ENCODE measurements around the gene ZFAND5. TPM values are rescaled to one million over a fixed set of nuclear protein-coding genes. Genes with fewer than 3 reads are reported as not detected.

The ZFAND5 gene
- total and polyA plus RNA-seq, 2 of the 13 experiments (the other 11 are each of a cell fraction or from before 2014, with no cell fraction given) = 53.4 to 60.2 TPM

- TF ChIP-seq NFKB2 (CRISPR knock-in tag; IDR thresholded peaks at IDR 0.05; ENCODE audit: borderline replicate concordance) (no peak), SP5 (CRISPR knock-in tag; IDR thresholded peaks at IDR 0.05; ENCODE audit: borderline replicate concordance, low read depth) (no peak), ELF4 (CRISPR knock-in tag; IDR thresholded peaks at IDR 0.05; ENCODE audit: borderline replicate concordance) (no peak), ZNF790 (CRISPR knock-in tag; IDR thresholded peaks at IDR 0.05; ENCODE audit: borderline replicate concordance) (no peak), CCDC6 (CRISPR knock-in tag; IDR thresholded peaks at IDR 0.05) (no peak), CBX1 (IDR thresholded peaks at IDR 0.05; ENCODE audit: low read depth) (no peak), BCL3 (CRISPR knock-in tag; IDR thresholded peaks at IDR 0.05) (no peak), ZNF446 (CRISPR knock-in tag; IDR thresholded peaks at IDR 0.05) (no peak), SOX6 (IDR thresholded peaks at IDR 0.05) (no peak), SOX6 (CRISPR knock-in tag; IDR thresholded peaks at IDR 0.05) (peak; percentile 45; the same call in 1 of the 2 replicates), SOX5 (CRISPR knock-in tag; IDR thresholded peaks at IDR 0.05; ENCODE audit: borderline replicate concordance) (peak; percentile 53; the same call in 1 of the 2 replicates), ZNF12 (CRISPR knock-in tag; IDR thresholded peaks at IDR 0.05) (no peak), SNRNP70 (IDR thresholded peaks at IDR 0.05; ENCODE audit: low read depth, low read length) (no peak), SOX13 (IDR thresholded peaks at IDR 0.05) (no peak), SOX13 (CRISPR knock-in tag; conservative IDR thresholded peaks at IDR 0.05 in 1 of 2, IDR thresholded peaks at IDR 0.05 in 1 of 2) (peak in 1 of 2 experiments; percentile 26; a peak in 1 of 4 replicates), ASH2L (IDR thresholded peaks at IDR 0.05; ENCODE audit: insufficient read length, low read depth, low read length) (no peak), PRMT3 (CRISPR knock-in tag; IDR thresholded peaks at IDR 0.05; ENCODE audit: borderline replicate concordance, low read depth) (no peak), NFE2 (CRISPR knock-in tag; IDR thresholded peaks at IDR 0.05) (no peak), CREM (IDR thresholded peaks at IDR 0.05) (0 out of 2 replicates have a peak, but pooled peaks have one; percentile 32), CREM (CRISPR knock-in tag; IDR thresholded peaks at IDR 0.05) (no peak), RAD51 (IDR thresholded peaks at IDR 0.05; ENCODE audit: borderline replicate concordance) (no peak), GATAD1 (CRISPR knock-in tag; IDR thresholded peaks at IDR 0.05) (0 out of 2 replicates have a peak, but pooled peaks have one; percentile 19), KDM3A (CRISPR knock-in tag; IDR thresholded peaks at IDR 0.05; ENCODE audit: low read depth) (no peak), ZNF572 (CRISPR knock-in tag; IDR thresholded peaks at IDR 0.05) (no peak), FOXP4 (CRISPR knock-in tag; IDR thresholded peaks at IDR 0.05) (peak; percentile 63), ZNF563 (CRISPR knock-in tag; IDR thresholded peaks at IDR 0.05) (no peak), CHD2 (IDR thresholded peaks at IDR 0.05; ENCODE audit: low read depth, low read length) (no peak), IKZF4 (CRISPR knock-in tag; IDR thresholded peaks at IDR 0.05; ENCODE audit: borderline replicate concordance, low read depth, not compliant biosample characterization) (no peak), ESRRA (CRISPR knock-in tag; IDR thresholded peaks at IDR 0.05; ENCODE audit: low read depth) (no peak), TEAD3 (CRISPR knock-in tag; optimal IDR thresholded peaks at IDR 0.05; ENCODE audit: borderline replicate concordance) (peak; percentile 55)
Observed at GRCh38 chr9:72396247-72397091, 31.5 kb upstream of the ZFAND5 start (continued).

Data from HepG2 (cell line).